ENCODE data around the gene PCDHA5. TPM values are rescaled to one million over a fixed set of nuclear protein-coding genes. Genes with fewer than 3 reads are reported as not detected.

Gene PCDHA5
- total and polyA plus RNA-seq, 10 of the 15 experiments (the other 5 are each of a cell fraction or from before 2014, with no cell fraction given), result under 0.01 TPM; not detected in 9

DNA sequence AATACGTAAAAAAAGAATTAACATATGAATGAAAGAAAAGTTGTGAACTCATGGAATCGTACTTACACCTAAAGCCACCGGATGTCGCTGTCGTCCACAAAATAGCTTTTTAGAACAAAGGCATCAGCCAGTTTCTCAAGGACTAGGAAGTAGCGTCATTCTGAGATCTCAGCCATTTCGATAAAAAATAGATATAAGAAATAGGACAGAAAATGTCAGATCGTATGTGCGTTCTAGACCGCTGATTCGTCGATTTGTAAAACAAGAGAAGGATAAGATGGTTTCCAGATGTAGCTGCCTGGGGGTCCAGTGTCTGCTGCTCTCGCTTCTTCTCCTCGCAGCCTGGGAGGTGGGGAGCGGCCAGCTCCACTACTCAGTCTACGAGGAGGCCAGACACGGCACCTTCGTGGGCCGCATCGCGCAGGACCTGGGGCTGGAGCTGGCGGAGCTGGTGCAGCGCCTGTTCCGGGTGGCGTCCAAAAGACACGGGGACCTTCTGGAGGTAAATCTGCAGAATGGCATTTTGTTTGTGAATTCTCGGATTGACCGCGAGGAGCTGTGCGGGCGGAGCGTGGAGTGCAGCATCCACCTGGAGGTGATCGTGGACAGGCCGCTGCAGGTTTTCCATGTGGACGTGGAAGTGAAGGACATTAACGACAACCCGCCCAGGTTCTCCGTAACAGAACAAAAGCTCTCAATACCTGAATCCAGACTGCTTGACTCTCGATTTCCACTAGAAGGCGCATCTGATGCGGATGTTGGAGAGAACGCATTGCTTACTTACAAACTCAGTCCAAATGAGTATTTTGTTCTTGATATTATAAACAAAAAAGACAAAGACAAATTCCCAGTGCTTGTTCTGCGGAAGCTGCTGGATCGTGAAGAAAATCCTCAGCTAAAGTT lies 34.6 kb downstream of the PCDHA5 start, which contains the start of gene PCDHA10:
Gene PCDHA10, plus strand, starts transcription at position 126 of the 903 bp plus-strand sequence. Its CDS starts 152 bp downstream, at position 278.
- Histone ChIP-seq H3K9ac (ENCODE audit: control insufficient read depth, insufficient read depth, low read length) (no peak within 1 kb of the TSS), H3K4me1 (ENCODE audit: control insufficient read depth, insufficient read depth, low read length) (no peaks in the 10 kb centered on the region), H4K20me1 (ENCODE audit: control insufficient read depth, insufficient read depth) (no peaks in the 10 kb centered on the region), H3K4me2 (ENCODE audit: control insufficient read depth, insufficient read depth) (no peak within 1 kb of the TSS), H3K79me2 (ENCODE audit: control insufficient read depth, insufficient read depth, low read length) (no peaks in the 10 kb centered on the region), H3K4me3 (no peak within 1 kb of the TSS), H3K9me3 (replicated peaks; ENCODE audit: control insufficient read depth, insufficient read depth, low read length) (no peaks in the 10 kb centered on the region; the same call in 2 of the 3 replicates), H3K27ac (ENCODE audit: control insufficient read depth, insufficient read depth) (no peak within 1 kb of the TSS), H3K27me3 (replicated peaks in 1 of 2; ENCODE audit: control insufficient read depth in 2 of 2, insufficient read depth in 2 of 2, low read length in 1 of 2) (no peaks in the 10 kb centered on the region), H3K36me3 (ENCODE audit: control insufficient read depth in 2 of 2, insufficient read depth in 2 of 2, low read length in 1 of 2) (no peaks in the 10 kb centered on the region), H2AFZ (ENCODE audit: control insufficient read depth, low read depth, low read length) (no peak within 1 kb of the TSS)
- ATAC-seq (no peak), FAIRE-seq (no peak), DNase-seq (ENCODE audit: low read depth, low spot score) (no peak)
- POLR2A ChIA-PET, result no interaction called here
- TF ChIP-seq PML (IDR thresholded peaks at IDR 0.05; ENCODE audit: low read length) (no peak), RBBP5 (conservative IDR thresholded peaks at IDR 0.05) (no peak), CHD4 (IDR thresholded peaks at IDR 0.05) (no peak), NRF1 (conservative IDR thresholded peaks at IDR 0.05; ENCODE audit: low read depth, low read length) (no peak), SREBF1 (IDR thresholded peaks at IDR 0.05; ENCODE audit: low read length) (no peak), CBX5 (IDR thresholded peaks at IDR 0.05; ENCODE audit: low read depth) (no peak), TCF12 (IDR thresholded peaks at IDR 0.05; ENCODE audit: low read depth, low read length) (no peak), ASH2L (IDR thresholded peaks at IDR 0.05; ENCODE audit: borderline replicate concordance, low read depth) (no peak)
- TF ChIP-seq, protein P1, sequence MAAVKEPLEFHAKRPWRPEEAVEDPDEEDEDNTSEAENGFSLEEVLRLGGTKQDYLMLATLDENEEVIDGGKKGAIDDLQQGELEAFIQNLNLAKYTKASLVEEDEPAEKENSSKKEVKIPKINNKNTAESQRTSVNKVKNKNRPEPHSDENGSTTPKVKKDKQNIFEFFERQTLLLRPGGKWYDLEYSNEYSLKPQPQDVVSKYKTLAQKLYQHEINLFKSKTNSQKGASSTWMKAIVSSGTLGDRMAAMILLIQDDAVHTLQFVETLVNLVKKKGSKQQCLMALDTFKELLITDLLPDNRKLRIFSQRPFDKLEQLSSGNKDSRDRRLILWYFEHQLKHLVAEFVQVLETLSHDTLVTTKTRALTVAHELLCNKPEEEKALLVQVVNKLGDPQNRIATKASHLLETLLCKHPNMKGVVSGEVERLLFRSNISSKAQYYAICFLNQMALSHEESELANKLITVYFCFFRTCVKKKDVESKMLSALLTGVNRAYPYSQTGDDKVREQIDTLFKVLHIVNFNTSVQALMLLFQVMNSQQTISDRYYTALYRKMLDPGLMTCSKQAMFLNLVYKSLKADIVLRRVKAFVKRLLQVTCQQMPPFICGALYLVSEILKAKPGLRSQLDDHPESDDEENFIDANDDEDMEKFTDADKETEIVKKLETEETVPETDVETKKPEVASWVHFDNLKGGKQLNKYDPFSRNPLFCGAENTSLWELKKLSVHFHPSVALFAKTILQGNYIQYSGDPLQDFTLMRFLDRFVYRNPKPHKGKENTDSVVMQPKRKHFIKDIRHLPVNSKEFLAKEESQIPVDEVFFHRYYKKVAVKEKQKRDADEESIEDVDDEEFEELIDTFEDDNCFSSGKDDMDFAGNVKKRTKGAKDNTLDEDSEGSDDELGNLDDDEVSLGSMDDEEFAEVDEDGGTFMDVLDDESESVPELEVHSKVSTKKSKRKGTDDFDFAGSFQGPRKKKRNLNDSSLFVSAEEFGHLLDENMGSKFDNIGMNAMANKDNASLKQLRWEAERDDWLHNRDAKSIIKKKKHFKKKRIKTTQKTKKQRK (IDR thresholded peaks at IDR 0.05; ENCODE audit: low read depth, low read length), result no peak
- TF ChIP-seq, protein P2, sequence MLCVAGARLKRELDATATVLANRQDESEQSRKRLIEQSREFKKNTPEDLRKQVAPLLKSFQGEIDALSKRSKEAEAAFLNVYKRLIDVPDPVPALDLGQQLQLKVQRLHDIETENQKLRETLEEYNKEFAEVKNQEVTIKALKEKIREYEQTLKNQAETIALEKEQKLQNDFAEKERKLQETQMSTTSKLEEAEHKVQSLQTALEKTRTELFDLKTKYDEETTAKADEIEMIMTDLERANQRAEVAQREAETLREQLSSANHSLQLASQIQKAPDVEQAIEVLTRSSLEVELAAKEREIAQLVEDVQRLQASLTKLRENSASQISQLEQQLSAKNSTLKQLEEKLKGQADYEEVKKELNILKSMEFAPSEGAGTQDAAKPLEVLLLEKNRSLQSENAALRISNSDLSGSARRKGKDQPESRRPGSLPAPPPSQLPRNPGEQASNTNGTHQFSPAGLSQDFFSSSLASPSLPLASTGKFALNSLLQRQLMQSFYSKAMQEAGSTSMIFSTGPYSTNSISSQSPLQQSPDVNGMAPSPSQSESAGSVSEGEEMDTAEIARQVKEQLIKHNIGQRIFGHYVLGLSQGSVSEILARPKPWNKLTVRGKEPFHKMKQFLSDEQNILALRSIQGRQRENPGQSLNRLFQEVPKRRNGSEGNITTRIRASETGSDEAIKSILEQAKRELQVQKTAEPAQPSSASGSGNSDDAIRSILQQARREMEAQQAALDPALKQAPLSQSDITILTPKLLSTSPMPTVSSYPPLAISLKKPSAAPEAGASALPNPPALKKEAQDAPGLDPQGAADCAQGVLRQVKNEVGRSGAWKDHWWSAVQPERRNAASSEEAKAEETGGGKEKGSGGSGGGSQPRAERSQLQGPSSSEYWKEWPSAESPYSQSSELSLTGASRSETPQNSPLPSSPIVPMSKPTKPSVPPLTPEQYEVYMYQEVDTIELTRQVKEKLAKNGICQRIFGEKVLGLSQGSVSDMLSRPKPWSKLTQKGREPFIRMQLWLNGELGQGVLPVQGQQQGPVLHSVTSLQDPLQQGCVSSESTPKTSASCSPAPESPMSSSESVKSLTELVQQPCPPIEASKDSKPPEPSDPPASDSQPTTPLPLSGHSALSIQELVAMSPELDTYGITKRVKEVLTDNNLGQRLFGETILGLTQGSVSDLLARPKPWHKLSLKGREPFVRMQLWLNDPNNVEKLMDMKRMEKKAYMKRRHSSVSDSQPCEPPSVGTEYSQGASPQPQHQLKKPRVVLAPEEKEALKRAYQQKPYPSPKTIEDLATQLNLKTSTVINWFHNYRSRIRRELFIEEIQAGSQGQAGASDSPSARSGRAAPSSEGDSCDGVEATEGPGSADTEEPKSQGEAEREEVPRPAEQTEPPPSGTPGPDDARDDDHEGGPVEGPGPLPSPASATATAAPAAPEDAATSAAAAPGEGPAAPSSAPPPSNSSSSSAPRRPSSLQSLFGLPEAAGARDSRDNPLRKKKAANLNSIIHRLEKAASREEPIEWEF (IDR thresholded peaks at IDR 0.05; ENCODE audit: insufficient replicate concordance, low read depth, low read length), result no peak
- SMC1A ChIA-PET (ENCODE audit: uncharacterized antibody, unreplicated experiment), result no interaction called here
- 64% methylated on average over 43 of the region's 44 CpGs for WGBS (ENCODE audit: insufficient coverage, insufficient replicate concordance, low lambda C conversion rate, missing lambda C conversion rate)
- intact Hi-C loops (cut with micrococcal nuclease; ENCODE audit: unreplicated experiment), result no loop called here
- CTCF ChIA-PET, result no interaction called here
- in situ Hi-C loops (cut with MboI), result no loop called here
- no TSS peak for BruUV-seq (replicated peaks)
- RAD21 ChIA-PET (ENCODE audit: unreplicated experiment), result no interaction called here
